ENCODE measurements around the gene ST6GALNAC3.

ST6GALNAC3 gene

GRCh38 chr1:76300556-76300955 is 226.0 kb downstream of the ST6GALNAC3 start:
- Histone ChIP-seq H3F3A (ENCODE audit: control insufficient read depth, insufficient read depth) (no peaks in the 10 kb centered on the region), H3K4me2 (ENCODE audit: low read length) (no peak overlapping the region), H3K27ac (ENCODE audit: low read depth, low read length) (no peak overlapping the region), H3K4me3 (ENCODE audit: low read length) (no peak overlapping the region), H3K36me3 (ENCODE audit: control insufficient read depth, low read length) (no peaks in the 10 kb centered on the region), H3K4me1 (ENCODE audit: control insufficient read depth, low read length) (peaks cover 10% of the 10 kb centered on the region), H3K27me3 (ENCODE audit: control insufficient read depth, low read length) (no peaks in the 10 kb centered on the region), H4K20me1 (ENCODE audit: control insufficient read depth, insufficient read depth, low read depth, low read length) (no peaks in the 10 kb centered on the region), H3K9me2 (replicated peaks; ENCODE audit: control insufficient read depth, low read length) (no peaks in the 10 kb centered on the region), H3K79me2 (ENCODE audit: control insufficient read depth, low read length) (no peaks in the 10 kb centered on the region), H3K9me3 (ENCODE audit: control insufficient read depth, insufficient read depth, low read length) (peaks cover 7% of the 10 kb centered on the region; the same call in 1 of the 2 replicates)
- TF ChIP-seq CTCF (IDR thresholded peaks at IDR 0.05; ENCODE audit: low read depth, low read length, poor library complexity, severe bottlenecking) (no peak), EZH2phosphoT487 (IDR thresholded peaks at IDR 0.05; ENCODE audit: borderline replicate concordance, low read length) (no peak)

- no peak overlapping the region for H3K4me3 ChIP-seq (ENCODE audit: low read length)
- no peak overlapping the region for H3K4me2 ChIP-seq (ENCODE audit: low read length)
These were observed 228.3 kb downstream of the ST6GALNAC3 start for GRCh38 chr1:76302711-76303339.

GRCh38 chr1:76303340-76303717 is 228.8 kb downstream of the ST6GALNAC3 start:
- H3K4me1 ChIP-seq (ENCODE audit: control insufficient read depth, low read length) = 0 out of 2 replicates have a peak, but pooled peaks cover 3% of the 10 kb centered on the region
- TF ChIP-seq EZH2phosphoT487 (IDR thresholded peaks at IDR 0.05; ENCODE audit: borderline replicate concordance, low read length) (no peak), CTCF (IDR thresholded peaks at IDR 0.05; ENCODE audit: low read depth, low read length, poor library complexity, severe bottlenecking) (no peak)
- H3K9me2 ChIP-seq (replicated peaks; ENCODE audit: control insufficient read depth, low read length) = no peaks in the 10 kb centered on the region
- H3K36me3 ChIP-seq (ENCODE audit: control insufficient read depth, low read length) = no peaks in the 10 kb centered on the region
- no peak overlapping the region for H3K27ac ChIP-seq (ENCODE audit: low read depth, low read length)
- no peaks in the 10 kb centered on the region for H3K79me2 ChIP-seq (ENCODE audit: control insufficient read depth, low read length)
- H3K9me3 ChIP-seq (ENCODE audit: control insufficient read depth, insufficient read depth, low read length) = peaks cover 7% of the 10 kb centered on the region; the same call in 1 of the 2 replicates
- no peaks in the 10 kb centered on the region for H3F3A ChIP-seq (ENCODE audit: control insufficient read depth, insufficient read depth)
- H4K20me1 ChIP-seq (ENCODE audit: control insufficient read depth, insufficient read depth, low read depth, low read length) = no peaks in the 10 kb centered on the region
- H3K4me2 ChIP-seq (ENCODE audit: low read length) = no peak overlapping the region
- no peaks in the 10 kb centered on the region for H3K27me3 ChIP-seq (ENCODE audit: control insufficient read depth, low read length)
- H3K4me3 ChIP-seq (ENCODE audit: low read length) = no peak overlapping the region

More at GRCh38 chr1:76302711-76303339, 228.3 kb downstream of the ST6GALNAC3 start:
- no peak overlapping the region for H3K27ac ChIP-seq (ENCODE audit: low read depth, low read length)
- H4K20me1 ChIP-seq (ENCODE audit: control insufficient read depth, insufficient read depth, low read depth, low read length) = no peaks in the 10 kb centered on the region
- no peaks in the 10 kb centered on the region for H3K9me2 ChIP-seq (replicated peaks; ENCODE audit: control insufficient read depth, low read length)
- no peaks in the 10 kb centered on the region for H3K27me3 ChIP-seq (ENCODE audit: control insufficient read depth, low read length)
- no peaks in the 10 kb centered on the region for H3K79me2 ChIP-seq (ENCODE audit: control insufficient read depth, low read length)
- H3K4me1 ChIP-seq (ENCODE audit: control insufficient read depth, low read length) = 0 out of 2 replicates have a peak, but pooled peaks cover 3% of the 10 kb centered on the region
- H3K36me3 ChIP-seq (ENCODE audit: control insufficient read depth, low read length) = no peaks in the 10 kb centered on the region
- H3K9me3 ChIP-seq (ENCODE audit: control insufficient read depth, insufficient read depth, low read length) = peaks cover 7% of the 10 kb centered on the region; the same call in 1 of the 2 replicates
- no peaks in the 10 kb centered on the region for H3F3A ChIP-seq (ENCODE audit: control insufficient read depth, insufficient read depth)
- no peak for TF ChIP-seq CTCF (IDR thresholded peaks at IDR 0.05; ENCODE audit: low read depth, low read length, poor library complexity, severe bottlenecking)
